ENCODE measurements around the gene SYNPO.

SYNPO gene

DNA sequence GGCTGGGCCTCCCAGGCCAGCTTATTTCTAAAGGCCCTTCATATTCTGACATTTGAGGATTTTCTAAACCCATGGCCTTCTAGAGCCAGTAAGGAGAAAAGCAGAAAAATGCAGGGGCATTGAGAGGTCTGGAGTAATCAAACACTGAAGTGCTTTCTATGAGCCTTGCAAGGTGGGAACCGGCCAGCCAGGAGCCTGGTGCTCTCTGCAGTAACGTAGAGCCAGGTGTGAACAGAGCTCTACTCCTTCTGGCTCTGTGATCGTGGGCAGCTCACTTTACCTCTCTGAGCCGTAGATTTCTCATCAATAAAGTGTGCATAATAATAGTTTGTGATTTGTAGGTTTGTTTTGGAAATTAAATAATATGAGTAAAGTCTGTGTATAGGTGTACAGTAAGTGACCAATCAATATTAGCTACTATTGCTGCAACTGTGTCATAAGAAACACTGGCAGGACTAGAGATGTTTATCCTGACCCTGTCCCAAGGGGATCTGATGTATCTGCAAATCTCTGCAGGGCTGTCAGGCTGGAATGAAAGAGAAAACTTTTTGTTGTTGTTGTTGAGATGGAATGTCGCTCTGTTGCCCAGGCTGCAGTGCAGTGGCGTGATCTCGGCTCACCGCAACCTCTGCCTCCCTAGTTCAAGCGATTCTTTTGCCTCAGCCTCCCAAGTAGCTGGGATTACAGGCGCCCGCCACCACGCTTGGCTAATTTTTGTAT is 2.7 kb downstream of the SYNPO start:
- no peak for DNase-seq

DNA sequence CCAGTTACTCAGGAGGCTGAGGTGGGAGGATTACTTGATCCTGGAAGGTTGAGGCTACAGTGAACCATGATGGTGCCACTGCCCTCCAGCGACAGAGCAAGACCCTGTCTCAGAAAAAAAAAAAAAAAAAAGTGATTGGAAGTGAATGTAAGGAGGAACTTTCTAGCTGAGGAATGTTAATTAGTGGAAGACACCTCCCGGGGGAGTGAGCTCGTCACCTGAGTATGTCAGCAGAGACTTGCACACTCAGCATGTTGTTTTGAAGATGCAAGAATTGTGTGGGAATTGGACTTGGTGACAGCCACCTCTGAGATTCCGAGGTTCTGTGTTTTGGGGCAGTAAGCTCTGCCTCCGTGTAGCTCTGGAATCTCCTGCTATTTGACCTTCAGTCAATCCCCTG is 3.6 kb downstream of the SYNPO start:
- no peak for DNase-seq

DNA sequence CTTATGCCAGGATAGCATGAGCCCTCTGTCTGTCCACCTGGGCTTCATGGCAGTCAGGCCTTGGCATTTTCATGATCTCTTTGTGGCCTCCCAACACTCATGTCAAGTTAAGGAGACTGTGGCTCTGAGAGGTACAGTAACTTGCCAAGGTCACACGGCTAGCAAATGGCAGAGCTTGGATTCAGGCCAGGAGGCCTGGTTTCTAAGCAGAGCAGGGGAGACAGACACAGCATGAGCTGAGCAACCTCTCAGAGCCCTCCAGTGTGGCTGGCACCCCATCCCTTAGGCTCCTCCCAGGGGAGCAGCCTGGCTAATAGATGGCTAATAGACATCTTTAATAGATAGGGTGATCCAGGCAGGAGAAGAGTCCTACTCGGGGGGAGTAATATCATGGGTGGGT is 4.1 kb downstream of the SYNPO start:
- DNase-seq: no peak

DNA sequence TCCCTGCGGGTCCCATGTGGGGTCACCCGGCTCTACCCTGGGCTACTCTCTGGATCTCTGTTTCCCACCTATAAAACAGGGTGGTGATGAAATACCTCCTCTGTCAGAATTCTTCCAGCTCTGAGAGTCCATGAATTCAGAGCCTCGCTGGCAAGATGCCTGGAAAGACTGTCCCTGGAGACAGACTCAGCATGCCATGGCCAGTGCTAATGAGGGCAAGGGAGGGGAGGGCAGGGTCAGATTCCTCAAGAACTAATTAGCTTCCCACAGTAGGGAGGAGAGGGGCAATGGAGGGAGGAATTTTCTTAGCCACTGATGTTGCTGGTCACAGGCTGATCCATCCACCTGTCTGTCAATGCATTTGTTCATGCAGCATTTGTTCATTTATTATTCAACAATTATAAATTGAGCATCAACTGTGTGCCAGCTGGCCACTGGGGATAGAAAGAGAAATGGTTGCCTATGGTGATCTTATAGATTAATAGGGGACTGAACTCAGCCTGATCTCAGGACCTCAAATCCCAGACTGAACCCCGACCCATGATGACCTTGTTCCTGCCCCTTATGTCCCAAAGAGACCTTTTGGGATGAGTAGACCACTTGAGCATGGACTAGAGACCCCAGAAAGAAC is 4.7 kb downstream of the SYNPO start:
- DNase-seq: no peak

DNA sequence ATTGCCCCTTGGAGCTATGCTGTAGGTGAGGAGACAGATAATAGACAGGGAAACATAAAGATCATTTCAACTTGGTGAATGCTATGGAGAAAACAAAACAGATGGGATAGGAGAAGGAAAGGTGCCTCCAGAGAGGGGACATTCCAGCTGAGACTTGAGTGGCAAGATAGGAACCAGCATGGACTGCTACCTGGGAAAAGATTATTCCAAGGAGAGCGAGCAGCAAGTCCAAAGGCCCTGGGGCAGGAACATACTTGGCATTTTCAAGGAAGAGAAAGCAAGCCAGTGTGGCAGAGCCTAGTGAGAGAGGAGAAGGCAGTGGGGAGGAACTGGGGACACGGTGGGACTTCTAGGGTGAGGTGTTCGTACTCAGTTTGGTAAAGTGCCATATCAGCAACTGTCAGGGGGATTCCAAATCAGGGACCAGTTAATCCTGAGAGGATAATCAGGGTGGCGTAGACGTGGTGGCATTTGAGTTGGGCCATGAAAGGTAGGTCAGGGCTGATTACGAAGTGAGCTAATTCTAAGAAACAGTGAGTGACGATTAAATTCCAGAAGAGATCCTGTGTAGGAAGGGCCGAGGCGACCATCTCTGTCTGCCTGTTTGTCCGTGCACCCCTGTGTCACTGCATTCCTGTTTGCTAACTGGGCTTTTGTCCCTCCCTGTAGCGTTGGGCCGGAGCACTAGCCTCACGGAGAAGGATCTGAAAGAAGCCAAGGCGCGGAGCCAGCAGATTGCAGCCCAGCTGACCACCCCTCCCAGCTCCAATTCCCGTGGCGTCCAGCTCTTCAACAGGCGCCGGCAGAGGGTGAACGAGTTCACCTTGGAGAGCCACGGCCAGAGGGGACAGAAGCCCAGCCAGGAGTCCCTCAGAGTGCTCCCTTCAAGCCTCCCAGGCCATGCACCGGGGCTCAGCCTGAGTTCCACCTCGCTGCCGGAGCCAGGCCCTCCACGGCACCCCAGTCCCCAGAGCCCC is 7.1 kb downstream of the SYNPO start:
- no peak for DNase-seq

DNA sequence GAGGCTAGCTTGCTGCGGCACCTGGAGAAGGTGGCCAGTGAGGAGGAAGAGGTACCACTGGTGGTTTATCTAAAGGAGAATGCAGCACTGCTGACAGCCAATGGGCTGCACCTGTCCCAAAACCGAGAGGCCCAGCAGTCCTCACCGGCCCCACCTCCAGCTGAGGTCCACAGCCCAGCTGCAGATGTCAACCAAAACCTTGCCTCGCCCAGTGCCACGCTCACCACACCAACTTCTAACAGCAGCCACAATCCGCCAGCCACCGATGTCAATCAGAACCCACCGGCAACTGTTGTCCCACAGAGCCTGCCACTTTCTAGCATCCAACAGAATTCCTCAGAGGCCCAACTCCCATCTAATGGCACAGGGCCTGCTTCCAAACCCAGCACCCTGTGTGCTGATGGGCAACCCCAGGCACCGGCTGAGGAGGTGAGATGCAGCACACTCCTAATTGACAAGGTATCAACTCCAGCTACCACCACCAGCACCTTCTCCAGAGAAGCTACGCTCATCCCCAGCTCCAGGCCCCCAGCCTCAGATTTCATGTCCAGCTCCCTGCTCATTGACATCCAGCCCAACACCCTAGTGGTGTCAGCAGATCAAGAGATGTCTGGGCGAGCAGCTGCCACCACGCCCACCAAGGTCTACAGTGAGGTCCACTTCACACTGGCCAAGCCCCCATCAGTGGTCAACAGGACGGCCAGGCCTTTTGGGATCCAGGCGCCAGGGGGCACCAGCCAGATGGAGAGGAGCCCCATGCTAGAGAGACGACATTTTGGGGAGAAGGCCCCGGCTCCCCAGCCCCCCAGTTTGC is 8.0 kb downstream of the SYNPO start:
- no peak for DNase-seq

DNA sequence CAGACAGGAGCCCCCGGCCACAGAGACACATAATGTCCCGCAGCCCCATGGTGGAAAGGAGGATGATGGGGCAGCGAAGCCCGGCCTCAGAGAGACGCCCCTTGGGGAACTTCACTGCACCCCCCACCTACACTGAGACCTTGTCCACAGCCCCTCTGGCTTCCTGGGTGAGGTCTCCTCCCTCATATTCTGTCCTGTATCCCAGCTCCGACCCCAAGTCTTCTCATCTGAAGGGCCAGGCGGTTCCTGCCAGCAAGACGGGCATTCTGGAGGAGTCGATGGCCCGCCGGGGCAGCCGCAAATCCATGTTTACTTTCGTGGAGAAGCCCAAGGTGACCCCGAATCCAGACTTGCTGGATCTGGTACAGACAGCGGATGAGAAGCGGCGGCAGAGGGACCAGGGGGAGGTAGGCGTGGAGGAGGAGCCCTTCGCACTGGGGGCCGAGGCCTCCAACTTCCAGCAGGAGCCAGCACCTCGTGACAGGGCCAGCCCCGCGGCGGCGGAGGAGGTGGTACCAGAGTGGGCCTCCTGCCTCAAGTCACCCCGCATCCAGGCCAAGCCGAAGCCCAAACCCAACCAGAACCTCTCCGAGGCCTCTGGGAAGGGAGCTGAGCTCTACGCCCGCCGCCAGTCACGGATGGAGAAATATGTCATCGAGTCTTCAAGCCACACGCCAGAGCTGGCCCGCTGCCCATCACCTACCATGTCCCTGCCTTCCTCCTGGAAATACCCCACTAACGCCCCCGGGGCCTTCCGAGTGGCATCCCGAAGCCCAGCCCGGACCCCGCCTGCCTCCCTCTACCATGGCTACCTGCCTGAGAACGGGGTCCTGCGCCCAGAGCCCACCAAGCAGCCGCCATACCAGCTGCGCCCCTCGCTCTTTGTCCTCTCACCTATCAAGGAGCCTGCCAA is 8.9 kb downstream of the SYNPO start:
- no peak for DNase-seq

DNA sequence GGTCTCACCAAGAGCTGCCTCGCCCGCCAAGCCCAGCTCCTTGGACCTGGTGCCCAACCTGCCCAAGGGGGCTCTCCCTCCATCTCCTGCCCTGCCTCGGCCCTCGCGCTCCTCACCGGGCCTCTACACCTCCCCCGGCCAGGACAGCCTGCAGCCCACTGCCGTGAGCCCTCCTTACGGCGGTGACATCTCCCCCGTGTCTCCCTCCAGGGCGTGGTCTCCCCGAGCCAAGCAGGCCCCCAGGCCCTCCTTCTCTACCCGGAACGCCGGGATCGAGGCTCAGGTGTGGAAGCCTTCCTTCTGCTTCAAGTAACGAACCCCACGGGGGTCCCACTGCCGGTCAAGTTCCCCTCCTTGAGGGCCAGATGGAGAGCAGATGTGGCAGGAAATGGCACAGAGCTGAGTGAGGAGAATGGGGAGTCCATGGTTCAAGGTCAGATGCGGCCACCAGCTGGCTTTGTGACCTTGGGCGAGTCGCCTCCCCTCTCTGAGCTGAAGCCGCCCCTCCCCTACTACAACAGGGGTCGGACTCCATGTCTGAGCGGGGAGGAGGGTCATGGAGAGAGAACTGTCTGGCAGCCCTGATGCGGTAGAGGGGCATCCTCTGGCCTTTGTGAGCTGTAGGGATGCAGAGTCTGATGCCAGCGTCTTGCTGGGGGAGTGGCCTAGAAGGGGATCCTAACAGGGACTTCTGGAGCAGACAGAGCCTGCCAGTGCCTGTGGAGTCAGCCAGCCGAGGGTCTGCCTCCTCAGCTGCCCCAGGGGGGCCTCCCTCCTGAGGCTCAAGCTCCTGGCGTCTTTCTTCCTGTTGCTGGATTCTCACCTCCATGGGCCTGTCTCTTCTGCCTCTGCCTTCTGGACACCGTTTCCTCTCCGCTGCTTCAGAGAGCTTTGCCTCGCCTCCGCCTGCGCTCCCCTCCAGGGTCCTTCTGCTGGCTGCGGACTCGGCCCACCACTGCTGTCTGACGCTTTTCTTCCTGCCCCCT is 9.9 kb downstream of the SYNPO start:
- no peak for DNase-seq

DNA sequence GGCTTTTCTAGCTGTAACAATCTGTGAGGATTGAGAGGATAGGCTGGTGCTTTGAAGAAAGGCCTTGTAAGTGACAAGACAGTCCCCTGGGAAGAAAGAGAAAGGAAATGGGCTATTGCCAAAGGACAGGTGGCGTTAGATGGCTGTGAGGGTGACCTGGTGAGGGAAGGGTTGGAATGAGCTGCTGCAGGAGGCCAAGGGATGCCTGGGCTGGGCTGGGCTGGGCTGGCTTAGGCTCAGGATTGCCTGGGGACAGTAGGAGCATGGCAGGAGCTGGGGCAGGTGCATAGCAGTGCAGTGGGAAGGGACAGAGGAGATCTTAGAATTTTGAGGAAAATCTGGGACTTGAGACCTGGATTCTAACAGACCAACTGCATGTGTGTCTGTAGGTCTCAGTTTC is 10.9 kb downstream of the SYNPO start:
- no peak for DNase-seq

DNA sequence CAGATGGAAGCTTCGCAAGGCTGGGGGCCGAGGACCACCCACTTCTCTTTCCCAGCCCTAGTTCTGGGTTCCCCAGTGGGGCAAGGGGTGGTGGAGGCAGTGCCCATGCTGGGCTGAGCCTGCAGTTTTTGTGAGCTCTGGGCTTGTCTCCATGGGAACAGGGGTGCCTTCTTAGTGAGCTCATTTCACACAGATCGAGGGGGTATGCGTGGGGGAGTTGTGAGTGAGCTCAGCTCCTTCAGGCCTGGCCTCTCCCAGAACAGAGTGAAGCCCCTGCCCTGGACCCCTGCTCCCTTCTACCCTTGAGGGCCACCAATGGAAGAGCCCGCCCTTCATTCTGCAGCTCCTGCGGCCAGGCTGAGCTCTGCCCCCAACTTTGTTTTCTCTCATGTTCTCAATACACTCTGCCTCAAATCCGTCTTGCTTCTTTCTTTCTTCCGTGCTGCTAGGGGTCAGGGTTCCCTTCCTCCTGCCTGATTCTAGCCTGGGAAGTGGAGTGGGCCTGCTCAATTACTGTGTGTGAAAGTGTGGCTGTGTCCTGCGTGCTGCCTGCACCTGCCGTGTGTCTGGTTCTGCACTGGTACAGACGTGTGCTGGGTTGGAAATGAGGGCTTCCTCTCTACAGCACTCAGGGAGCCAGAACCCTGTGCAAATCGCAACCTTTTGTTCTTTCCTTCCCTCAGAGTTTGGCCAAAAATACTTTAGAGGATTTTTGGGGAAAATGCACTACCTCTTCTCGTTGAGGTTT is 11.6 kb downstream of the SYNPO start:
- no peak for DNase-seq

DNA sequence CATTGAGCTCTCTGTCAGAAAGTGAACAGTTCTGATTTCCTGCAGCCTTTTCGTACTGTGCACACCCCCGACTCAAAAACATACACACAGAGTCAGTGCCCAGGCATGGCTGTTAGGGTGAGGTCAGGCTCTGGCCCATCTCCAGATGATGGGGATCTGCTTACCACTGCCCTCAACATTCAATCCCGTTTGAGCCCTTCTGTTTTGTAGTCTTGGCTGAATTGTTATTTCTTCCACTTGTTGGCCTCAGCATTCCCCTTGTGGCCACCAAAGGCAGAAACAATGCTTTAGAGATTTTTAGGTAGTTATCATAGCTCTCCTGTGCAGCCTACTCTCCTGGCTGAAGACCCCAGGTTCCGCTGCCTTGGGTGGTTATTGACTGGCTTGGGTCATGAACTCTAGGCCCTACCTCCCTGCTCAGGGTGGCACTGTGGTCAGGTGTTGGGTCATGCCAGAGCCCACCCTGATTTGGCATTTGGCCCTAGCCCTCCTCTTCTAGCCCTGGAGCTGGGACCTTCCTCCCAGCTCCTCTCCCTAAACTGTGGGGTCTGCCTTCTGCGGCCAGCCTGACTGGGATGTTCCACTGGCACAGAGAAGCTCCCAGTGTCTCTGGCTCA is 12.8 kb downstream of the SYNPO start:
- no peak for DNase-seq

DNA sequence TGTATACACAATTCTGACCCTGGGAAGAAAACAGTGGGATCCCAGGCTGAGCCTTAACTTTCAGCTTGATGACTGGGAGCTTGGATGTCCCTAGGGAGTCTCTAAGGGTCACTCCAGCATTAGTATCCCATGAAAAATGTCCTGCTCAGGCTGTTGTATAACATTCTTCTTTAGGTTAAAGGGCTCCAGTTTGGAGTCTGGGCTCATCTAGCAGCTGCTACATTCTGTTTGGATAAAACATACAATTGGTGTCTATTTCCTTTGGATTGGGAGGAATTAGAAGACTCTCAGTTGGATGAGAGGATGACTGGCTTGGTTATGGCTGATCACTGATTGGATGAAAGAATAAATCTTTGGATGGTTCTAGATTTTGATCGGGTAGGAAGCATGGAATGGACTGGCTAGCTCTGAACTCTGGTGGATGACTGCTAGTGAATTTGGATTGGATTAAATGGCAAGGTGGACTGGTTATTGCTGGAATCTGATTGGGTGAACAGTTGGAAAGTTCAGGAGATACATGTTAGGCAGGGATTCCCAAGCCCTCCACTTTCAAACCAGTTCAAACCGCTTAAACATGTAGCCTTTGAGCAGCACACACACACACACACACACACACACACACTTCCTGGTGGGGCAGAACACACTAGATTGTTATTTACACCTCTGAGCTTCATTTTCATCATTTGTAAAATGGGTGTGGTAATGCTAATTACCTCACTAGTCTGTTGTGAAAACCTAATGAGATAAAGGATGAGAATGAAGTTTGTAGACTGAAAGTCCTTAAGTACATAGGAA is 13.5 kb downstream of the SYNPO start:
- DNase-seq: no peak

DNA sequence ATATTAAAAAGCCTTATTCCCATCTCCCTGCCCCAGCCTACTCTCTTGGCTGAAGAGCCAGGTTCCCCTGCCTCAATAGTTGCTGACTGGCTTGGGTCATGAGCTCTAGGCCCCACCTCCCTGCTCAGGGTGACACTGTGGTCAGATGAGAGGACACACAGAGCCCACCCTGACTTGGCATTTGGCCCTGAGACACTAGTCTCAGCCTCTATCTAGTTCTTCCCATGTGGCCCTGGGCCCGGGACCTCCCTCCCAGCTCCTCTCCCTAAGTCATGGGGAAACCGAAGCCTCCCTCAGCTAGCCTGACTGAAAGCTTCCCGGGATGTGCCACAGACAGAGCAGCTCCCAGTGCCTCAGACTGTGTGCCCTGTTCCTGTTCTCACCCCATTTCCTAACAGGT is 14.8 kb downstream of the SYNPO start:
- DNase-seq: peak; percentile 43

DNA sequence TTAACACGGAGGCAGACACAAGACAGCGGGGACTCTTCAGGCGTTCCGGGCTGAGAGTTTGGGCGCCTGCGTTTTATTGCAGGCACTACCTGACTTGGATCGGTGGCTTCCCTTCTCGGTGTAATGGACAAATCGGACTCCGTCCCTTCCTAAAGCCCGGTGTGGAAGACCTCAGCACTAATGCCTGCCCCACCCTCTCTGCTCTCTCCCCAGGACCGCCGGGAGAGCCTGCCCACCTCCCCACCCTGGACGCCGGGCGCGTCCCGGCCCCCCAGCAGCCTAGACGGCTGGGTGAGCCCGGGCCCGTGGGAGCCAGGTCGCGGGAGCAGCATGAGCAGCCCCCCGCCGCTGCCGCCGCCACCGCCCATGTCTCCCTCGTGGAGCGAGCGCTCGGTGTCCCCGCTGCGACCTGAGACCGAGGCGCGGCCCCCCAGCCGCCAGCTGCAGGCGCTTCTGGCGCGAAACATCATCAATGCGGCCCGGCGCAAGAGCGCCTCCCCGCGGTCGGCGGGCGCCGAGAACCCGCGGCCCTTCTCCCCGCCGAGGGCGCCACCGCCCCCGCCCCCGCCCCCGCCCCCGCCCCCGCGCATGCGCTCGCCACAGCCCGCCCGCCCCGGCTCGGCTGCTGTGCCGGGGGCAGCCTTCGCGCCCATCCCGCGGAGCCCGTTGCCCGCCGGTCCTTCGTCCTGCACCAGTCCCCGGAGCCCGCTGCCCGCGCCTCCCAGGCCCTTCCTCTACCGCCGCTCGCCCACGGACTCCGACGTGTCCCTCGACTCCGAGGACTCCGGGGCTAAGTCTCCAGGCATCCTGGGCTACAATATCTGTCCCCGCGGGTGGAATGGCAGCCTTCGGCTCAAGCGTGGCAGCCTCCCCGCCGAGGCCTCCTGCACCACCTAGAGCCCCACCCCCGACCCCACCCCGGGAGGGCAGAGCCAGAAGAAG is 16.0 kb downstream of the SYNPO start:
- DNase-seq: peak; percentile 93

DNA sequence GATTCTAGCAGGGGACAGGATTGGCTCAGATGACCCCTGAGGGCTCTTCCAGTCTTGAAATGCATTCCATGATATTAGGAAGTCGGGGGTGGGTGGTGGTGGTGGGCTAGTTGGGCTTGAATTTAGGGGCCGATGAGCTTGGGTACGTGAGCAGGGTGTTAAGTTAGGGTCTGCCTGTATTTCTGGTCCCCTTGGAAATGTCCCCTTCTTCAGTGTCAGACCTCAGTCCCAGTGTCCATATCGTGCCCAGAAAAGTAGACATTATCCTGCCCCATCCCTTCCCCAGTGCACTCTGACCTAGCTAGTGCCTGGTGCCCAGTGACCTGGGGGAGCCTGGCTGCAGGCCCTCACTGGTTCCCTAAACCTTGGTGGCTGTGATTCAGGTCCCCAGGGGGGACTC is 17.7 kb downstream of the SYNPO start:
- no peak for DNase-seq

DNA sequence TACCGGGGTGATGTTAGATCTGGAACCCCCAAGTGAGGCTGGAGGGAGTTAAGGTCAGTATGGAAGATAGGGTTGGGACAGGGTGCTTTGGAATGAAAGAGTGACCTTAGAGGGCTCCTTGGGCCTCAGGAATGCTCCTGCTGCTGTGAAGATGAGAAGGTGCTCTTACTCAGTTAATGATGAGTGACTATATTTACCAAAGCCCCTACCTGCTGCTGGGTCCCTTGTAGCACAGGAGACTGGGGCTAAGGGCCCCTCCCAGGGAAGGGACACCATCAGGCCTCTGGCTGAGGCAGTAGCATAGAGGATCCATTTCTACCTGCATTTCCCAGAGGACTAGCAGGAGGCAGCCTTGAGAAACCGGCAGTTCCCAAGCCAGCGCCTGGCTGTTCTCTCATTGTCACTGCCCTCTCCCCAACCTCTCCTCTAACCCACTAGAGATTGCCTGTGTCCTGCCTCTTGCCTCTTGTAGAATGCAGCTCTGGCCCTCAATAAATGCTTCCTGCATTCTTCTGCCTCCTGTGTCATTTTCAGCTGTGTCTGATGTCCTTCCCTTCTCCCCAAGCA is 18.3 kb downstream of the SYNPO start:
- no peak for DNase-seq

Data from right forelimb (tissue), 1 donor.